Stimulated activated CD4-positive, alpha-beta T cell treated with anti-CD3 and anti-CD28 coated beads, Interleukin-12 subunit alpha, Interleukin-12 subunit beta, amount 100 ng/mL, for 4 hours (primary cell): ENCODE results near the gene WDR27.
"Not testable (repeated sequence)": the region's sequence is repeated elsewhere in the genome, so short reads cannot be mapped to it uniquely, and the experiment has no call there.

Experiments used
- DNase-seq: peaks from one replicate; pipeline ENCODE4 v3.0.0-alpha.2; 2020

WDR27 gene

GRCh38 chr6:169503422-169504152, 198.2 kb downstream of the WDR27 start:
- no peak for DNase-seq

DNA sequence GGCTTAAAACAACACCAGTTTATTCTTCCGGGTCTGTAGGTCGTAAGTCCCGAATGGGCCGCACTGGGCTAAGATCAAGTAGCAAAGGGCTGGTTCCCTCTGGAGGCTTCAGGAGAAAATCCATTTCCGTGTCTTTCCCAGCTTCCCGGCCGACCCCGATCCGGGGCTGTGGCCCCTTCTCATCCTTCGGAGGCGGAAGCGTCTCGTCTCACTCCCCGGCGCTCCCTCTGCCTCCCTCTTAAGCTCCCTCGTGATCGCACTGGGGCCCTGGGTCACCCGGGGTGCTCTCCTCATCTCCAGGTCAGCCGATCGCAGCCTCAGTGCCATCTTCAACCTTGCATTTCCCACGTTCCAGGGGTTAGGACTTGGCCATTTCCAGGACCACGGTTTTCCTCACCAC, 199.4 kb downstream of the WDR27 start:
- no peak for DNase-seq

DNA sequence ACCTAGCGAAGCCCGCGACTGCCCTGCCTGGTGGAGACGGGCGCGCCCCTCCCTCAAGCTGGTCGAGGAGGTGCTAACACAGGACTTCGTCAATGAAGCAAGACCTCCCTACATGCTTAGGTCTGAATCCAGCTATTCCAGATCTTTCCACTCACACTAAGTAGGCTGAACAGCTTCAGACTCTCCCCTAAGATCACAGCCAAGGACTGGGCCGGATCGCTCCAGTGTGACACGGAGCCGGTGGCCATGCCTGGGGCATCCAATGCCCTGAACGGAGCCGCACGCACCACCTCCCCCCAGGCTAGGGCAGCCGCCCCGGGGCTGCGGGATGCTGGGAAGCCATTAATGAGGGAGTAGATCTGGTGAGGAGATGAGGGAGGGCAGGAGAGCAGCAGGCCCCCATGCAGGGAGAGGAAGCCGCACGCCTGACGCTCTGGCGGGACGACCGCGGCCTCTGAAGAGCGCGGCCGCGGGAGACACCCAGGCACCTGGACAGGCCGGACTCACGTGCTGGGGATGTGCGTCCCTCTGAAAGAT, 200.0 kb downstream of the WDR27 start:
- no peak for DNase-seq

- DNase-seq: no peak
Observed at GRCh38 chr6:169501128-169501527, 200.7 kb downstream of the WDR27 start.

GRCh38 chr6:169500688-169501087, 201.1 kb downstream of the WDR27 start:
- DNase-seq: no peak

- no peak for DNase-seq
Observed at GRCh38 chr6:169499848-169500247, 202.0 kb downstream of the WDR27 start.

DNA sequence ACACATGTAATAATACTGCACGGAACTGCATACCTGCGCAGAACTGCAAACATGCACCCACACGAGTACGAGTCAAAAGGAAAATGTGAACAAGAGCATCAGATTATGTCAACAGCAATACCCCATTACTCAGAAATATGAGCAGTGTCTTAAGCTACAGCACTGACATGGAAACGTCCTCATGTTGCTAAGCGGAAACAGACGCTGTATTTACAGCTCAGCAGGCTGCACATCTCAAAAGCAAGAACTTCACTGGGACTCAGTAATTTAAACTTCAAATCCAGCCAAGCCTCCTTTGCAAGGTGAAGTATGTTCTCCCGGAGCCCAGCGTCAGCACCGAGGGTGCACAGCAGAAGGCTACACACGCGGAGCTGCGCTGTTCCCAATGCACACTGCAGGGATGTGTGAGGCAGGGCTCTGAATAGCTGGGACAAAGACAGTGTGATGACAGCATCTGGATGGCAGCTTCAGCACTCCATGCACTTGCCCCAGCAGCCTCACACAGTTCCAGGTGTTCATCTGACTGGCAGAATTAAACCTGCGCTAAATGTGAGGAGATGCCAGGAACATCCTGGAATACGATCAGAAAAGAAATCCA, 202.8 kb downstream of the WDR27 start:
- DNase-seq: no peak

- no peak for DNase-seq
Observed at GRCh38 chr6:169495601-169496000, 206.2 kb downstream of the WDR27 start.

- no peak for DNase-seq
Observed at GRCh38 chr6:169494038-169494437, 207.8 kb downstream of the WDR27 start.

- DNase-seq: no peak
Observed at GRCh38 chr6:169491482-169491881, 210.3 kb downstream of the WDR27 start.

GRCh38 chr6:169490830-169491229, 211.0 kb downstream of the WDR27 start:
- no peak for DNase-seq

- DNase-seq: no peak
Observed at GRCh38 chr6:169490246-169490641, 211.6 kb downstream of the WDR27 start.

GRCh38 chr6:169489563-169490245, 212.1 kb downstream of the WDR27 start:
- DNase-seq: no peak

DNA sequence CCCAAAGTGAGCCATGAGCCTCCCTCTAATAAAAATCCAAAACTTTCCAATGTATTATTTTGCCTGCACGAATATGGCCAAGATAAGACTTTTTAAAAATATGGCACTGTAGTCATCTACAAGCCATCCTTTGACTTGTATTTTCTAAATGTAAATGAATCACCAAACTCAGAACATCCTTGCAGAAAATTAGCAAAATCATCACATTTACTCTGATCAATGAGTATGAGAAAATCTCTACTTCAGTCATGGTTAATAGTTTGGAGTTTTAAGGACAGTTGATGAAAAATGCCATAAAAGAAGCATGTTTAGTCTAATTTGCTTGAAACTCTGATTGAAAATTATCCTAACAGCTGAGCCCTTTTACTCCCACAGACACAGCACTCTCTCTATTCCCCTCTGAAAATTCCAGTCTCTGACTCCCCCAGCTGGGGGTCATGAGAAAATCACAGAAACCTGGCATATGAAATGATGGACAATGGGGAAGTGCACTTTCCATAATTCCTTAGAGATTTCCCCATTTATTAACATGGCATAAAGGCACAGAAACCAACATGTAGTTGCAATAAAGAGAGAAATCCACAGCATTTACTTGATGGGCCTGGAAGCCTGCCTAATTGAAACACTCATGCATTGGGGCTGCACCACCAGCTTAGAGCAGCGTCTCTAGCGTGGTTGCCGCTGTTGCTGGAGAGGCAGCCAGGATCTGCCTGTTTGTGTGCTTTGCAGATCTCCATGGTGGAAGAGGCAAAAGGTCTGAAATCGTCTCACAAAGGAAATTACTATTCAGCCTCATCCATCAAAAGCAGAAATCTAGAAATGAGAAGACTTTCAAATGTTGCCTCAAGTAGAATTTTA, 214.0 kb downstream of the WDR27 start:
- no peak for DNase-seq

- no peak for DNase-seq
Observed at GRCh38 chr6:169479783-169480495, 221.9 kb downstream of the WDR27 start.

GRCh38 chr6:169474362-169474761, 227.5 kb downstream of the WDR27 start:
- DNase-seq: no peak

DNA sequence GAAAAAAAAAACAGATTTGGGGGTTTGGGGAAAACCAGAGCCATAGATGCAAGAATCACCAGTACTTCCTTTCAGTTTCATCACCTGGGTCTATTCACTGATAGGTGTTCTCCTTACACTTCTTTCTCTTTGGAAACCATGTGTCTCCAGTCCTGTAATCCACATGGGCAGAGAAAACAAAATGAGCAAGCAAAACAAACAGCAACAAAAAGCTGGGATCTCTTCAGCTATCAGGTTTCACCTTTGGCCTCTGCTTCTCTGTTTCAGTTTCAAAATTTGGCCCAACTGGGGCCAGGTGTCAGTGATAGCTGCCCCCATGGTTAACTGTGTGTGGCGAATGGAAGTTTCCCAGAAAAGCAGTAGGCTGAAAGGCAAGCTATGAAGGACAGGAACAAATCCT, 228.2 kb downstream of the WDR27 start:
- no peak for DNase-seq

DNA sequence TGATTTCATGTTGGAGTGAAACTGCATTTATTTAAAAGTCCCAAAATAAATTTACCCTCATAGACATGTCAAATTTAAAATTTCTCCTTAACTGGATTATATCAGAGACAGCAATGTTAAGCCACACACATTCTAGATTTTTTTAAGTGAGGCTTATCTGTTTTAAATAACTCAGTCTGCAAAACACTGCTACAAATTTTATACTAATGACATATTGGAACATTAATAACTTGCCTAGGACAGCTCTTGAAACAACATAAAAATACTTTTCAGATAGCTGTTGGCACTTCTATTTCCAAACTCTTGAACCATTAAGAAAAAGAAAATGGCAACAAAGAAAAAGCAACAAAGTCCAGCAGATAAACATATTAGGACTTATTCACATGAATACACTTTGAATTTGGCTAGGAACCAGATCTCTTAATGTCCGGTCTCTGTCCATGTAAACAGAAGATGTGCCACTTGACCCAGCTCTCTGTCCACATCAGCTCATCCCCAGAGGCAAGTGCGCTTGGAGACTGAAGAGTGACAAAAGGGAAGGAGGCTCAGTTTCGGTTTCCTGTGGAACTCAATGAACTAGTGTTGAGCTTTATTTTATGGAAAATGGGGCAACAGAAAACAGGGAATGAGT, 228.9 kb downstream of the WDR27 start:
- no peak for DNase-seq

DNA sequence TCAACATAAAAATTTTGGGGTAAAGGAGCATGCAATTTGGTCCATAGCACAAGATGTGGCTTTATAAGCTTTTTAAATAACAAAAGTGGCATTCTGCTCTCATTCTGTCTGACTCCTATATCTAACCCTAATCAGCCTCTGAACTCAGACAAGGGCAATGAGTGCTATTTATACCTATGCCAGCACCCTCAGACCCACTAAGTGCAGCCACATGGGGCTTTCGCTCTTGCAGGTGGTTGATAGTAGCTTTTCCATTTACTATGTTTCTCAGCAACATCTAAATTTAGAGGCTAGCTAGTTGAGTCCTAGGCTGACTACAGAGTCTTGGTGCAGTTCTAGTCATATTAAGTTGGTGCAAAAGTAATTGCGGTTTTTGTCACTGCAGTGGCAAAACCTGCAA, 231.0 kb downstream of the WDR27 start:
- no peak for DNase-seq

GRCh38 chr6:169469028-169469427, 232.8 kb downstream of the WDR27 start:
- no peak for DNase-seq

- DNase-seq: not testable (repeated sequence)
Observed at GRCh38 chr6:169467755-169468154, 234.1 kb downstream of the WDR27 start.

DNA sequence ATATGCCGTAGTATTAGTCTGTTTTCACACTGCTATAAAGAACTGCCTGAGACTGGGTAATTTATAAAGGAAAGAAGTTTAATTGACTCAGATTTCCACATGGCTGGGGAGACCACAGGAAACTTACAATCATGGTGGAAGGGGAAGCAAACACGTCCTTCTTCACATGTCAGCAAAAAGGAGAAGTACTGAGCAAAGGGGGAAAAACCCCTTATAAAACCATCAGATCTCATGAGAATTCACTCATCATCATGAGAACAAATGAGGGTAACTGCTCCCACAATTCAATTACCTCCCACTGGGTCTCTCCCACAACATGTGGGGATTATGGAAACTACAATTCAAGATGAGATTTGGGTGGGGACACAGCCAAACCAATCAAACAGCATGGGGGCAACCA, 235.6 kb downstream of the WDR27 start:
- DNase-seq: not testable (repeated sequence)
